HG02852 (cell line): ENCODE measurements around the gene USP16.
"Not testable (repeated sequence)": the region's sequence is repeated elsewhere in the genome, so short reads cannot be mapped to it uniquely, and the experiment has no call there.

ENCODE experiments used
- ATAC-seq: cut with Tn5 transposase; IDR thresholded peaks from one replicate; pipeline ENCODE4 v1.9.1; 2021; ENCODE audit warnings: mild to moderate bottlenecking, moderate library complexity; ENCODE audit not compliant: unreplicated experiment

Gene USP16

DNA sequence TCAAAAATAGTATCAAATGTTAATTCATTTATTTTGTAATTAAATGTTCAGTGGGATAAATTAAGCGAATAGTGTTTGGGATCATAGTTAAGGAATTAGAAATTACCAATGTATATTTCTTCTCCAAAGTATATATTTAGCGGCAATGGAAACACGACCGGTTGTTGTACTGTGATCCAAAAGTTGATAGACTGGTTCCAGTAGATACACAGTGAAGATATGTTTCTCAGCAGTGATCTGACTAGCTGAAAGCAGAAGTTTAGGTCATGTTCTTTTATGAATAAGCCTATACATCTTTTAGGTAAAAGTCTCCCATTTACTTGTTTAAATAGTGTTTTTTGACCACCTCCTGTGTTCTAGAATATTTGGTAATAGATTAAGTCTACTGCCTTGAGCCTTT is 8.8 kb downstream of the USP16 start:
- no peak for ATAC-seq

DNA sequence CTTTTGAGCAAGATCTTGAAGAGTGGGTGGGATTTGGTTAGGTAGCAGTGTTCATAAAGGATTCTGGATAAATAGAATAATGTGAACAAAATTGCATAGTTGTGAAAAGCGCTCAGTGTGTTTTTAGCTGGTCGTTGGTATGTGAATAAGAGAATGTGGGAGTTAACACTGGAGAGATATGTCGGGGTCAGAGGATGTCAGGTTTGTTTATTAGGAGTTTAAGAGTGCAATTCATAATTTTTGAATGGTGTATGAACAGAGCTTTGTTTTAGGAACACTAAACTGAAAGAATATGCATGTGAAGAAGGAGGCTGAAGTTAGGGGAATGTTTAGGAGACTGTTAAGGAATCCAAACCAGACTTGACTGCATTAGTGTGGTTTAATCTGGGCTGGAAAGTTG is 9.4 kb downstream of the USP16 start:
- no peak for ATAC-seq

- ATAC-seq = no peak
These were observed 10.2 kb downstream of the USP16 start for GRCh38 chr21:29034678-29035077.

- no peak for ATAC-seq
These were observed 27.8 kb downstream of the USP16 start for GRCh38 chr21:29052224-29052623.

GRCh38 chr21:29053011-29053553 is 28.6 kb downstream of the USP16 start:
- ATAC-seq = no peak

- ATAC-seq = no peak
These were observed 29.2 kb downstream of the USP16 start for GRCh38 chr21:29053656-29054055.

- no peak for ATAC-seq
These were observed 30.6 kb downstream of the USP16 start for GRCh38 chr21:29055080-29055479.

GRCh38 chr21:29056005-29056404 is 31.5 kb downstream of the USP16 start:
- ATAC-seq = no peak

DNA sequence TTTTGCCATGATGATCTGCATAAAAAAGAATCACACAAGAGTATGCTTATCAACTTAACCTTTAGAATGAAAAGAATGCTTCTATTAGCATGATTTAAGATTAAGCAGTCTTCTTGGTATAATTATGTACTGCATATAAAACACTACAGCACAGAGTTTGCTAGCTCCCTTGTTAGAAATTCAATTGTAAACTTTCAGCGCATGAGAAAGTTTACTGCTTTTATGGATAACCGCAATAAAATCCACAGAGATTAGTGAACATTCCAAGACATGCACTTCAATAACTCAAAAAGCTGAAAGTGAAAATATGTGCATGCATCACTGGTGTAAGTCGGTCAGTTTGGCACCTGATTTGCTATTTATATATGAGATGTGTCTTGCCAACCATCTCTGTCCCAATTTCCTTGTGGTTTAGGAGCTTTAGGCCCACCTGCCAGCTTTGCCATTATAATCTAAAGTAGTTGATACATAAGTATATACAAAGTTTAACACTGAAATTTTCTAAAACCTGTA is 32.1 kb downstream of the USP16 start:
- no peak for ATAC-seq

GRCh38 chr21:29064850-29065481 is 40.5 kb downstream of the USP16 start:
- ATAC-seq = peak; percentile 99

DNA sequence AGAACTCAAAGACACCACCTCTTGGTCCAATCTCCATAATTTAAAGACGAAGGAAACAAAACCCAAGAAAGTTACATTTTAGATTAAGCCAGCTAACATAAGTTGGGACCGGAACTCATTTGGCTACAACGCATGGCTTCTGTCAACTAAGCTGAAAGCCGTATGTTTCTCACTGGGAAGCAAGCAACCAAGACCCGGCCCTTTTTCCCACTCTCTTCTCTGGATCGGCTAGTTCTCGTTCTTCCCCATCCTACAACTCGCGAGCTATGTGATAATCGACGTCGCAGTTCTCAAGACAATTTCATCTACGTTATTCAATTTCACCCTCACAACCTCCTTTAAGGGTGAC is 48.4 kb downstream of the USP16 start:
- peak; percentile 1 for ATAC-seq

GRCh38 chr21:29073222-29074006 is 48.9 kb downstream of the USP16 start, which contains the start of gene CCT8:
TSS of gene CCT8 (minus strand) at chr21:29073648. CDS start at chr21:29073590, 58 bp downstream.
- ATAC-seq = peak; percentile 89

DNA sequence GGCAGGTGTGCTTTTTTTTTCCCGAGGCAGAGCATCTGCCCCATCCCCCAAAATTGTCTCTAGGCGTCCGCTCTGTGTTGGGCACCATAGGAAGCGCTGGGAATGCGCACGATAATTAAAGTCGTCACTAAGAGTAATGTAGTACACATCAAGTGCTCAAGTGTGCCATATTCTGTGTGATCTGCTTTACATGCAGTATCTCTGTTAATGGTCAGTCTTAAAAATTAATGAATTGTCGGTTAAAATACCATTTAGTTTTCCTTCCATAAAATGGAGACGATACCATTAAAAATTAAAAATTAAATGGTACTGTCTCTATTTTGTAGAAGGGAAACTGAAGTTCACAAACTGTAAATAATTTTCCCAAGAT is 49.5 kb downstream of the USP16 start:
- peak; percentile 23 for ATAC-seq

GRCh38 chr21:29074783-29075182 is 50.3 kb downstream of the USP16 start:
- ATAC-seq = no peak

GRCh38 chr21:29075706-29076466 is 51.4 kb downstream of the USP16 start:
- no peak for ATAC-seq

GRCh38 chr21:29076731-29077640 is 52.5 kb downstream of the USP16 start:
- ATAC-seq = not testable (repeated sequence)

DNA sequence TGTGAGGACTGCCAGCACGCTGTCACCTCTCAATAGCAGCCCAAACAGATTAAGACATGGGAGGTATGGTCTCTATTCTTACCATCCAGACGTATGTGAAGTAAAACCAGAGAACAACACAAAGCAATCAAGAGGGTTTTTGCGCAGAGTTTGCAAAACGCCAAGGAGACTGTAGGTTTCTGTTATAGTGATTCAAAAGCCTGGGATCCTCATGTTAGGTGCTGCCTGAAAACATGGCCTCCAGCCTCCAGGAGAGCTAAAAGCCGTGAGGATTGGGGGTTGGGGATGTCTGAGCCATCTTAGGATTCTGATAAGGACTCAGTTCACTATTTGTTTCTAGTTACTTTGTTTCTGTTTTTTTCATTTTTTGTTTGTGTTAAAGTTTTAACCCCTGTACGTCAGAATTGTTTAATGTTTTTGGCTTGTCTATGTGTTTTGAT is 53.2 kb downstream of the USP16 start:
- no peak for ATAC-seq

DNA sequence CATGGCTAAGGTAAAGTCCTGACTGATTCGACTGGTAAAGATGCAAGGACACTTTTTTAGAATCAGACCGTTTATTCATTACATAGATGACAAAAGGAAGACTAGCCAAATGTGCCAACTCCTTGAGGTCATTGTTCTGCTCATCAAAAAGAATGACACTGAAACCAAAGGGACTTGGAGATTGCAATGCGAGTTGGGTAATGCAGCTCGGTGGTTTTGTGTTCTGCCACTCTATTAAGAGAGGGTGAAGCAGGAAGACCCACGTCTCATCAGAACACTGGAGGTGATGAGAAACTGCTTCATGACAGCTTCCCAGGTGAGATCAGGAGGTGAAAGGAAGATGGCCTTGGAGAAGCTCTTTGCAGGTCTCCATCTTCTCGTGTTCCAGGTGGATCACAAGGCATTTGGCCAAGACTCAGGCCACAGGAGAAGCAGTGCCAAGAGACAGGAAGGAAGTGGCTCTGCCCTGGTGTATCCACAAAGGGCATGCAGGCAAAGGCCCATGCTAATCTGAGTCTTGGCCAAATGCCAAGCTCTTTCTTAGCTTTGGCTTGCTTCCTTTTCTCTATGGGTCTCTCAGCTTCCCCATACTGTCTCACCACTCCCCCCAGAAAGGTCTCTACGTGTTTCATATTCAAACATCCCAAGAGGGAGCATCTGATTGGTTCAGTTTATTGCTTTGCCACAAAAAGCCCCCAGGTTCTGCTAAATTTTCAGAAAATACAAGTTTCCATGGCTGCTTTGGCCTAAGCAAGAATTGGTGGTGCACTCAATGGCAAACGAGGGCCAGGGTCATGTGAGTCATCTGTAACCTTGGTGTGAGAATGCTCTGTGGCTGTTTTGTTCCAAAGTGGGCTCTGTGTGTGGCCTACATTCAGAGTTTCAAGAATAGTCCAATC is 54.6 kb downstream of the USP16 start:
- ATAC-seq = peak; percentile 47

DNA sequence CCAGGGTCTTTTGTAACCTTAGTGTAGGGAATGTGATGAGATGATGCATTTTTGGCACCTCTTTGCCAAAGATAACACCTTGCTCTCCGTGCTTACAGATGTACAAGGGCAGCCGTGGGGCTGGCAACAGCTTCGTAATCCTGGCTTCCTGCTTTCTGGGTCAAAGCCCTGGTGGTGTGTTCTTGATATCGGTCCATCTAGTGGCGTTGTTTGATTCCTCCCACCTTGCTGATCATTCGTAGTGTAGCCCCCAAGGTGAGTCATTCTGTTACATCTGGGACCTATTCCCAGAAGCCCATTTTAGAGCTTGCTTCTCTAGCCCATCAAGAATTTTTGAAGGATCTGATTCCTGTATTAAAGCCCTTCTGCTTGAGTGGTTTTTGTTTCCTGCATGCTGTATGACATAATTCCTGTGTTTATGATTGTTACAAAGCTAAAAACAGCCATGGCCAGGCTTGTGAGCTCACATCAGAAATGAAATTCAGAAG is 56.0 kb downstream of the USP16 start:
- ATAC-seq = no peak
